HG02870 (cell line): ENCODE results near the gene DPF1.
"Not testable (repeated sequence)": the region's sequence is repeated elsewhere in the genome, so short reads cannot be mapped to it uniquely, and the experiment has no call there.

Source experiments
- ATAC-seq: cut with Tn5 transposase; IDR thresholded peaks from one replicate; pipeline ENCODE4 v1.9.1; 2021; ENCODE audit warnings: mild to moderate bottlenecking, moderate library complexity; ENCODE audit not compliant: unreplicated experiment

The DPF1 gene

GRCh38 chr19:38250821-38251563, 27.0 kb upstream of the DPF1 start:
- no peak for ATAC-seq

- ATAC-seq = no peak
These were observed 26.4 kb upstream of the DPF1 start for GRCh38 chr19:38250428-38250820.

GRCh38 chr19:38248421-38248820, 24.4 kb upstream of the DPF1 start:
- ATAC-seq = no peak

GRCh38 chr19:38247734-38248268, 23.8 kb upstream of the DPF1 start:
- no peak for ATAC-seq

DNA sequence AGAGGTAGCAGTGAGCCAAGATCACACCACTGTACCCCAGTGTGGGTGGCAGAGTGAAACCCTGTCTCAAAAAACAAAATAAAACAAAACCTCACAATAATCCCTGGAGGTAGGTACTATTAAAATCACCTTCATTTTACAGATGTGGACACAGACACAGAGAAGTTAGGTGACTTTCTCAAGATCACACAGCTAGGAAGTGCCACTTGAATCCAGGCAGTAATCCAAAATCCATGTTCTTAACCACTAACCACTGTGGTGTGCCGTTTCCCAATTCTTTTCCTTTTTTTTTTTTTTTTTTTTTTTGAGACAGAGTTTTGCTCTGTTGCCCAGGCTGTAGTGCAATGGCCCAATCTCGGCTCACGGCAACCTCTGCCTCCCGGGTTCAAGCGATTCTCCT, 23.1 kb upstream of the DPF1 start:
- ATAC-seq = no peak

- ATAC-seq = no peak
These were observed 21.9 kb upstream of the DPF1 start for GRCh38 chr19:38245826-38246498.

DNA sequence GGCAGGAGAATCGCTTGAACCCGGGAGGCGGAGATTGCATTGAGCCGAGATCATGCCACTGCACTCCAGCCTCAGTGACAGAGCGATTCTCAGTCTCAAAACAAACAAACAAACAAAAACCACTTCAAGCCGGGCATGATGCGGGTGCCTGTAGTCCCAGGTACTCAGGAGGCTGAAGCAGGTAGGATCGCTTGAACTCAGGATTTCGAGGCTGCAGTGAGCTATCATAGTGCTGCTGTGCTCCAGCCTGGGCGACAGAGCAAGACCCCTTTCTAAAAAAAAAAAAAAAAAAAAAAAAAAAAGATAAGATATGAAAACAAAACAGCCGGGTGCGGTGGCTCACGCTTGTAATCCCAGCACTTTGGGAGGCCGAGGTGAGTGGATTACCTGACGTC, 19.3 kb upstream of the DPF1 start:
- ATAC-seq = no peak

GRCh38 chr19:38239816-38240215, 15.8 kb upstream of the DPF1 start:
- no peak for ATAC-seq

DNA sequence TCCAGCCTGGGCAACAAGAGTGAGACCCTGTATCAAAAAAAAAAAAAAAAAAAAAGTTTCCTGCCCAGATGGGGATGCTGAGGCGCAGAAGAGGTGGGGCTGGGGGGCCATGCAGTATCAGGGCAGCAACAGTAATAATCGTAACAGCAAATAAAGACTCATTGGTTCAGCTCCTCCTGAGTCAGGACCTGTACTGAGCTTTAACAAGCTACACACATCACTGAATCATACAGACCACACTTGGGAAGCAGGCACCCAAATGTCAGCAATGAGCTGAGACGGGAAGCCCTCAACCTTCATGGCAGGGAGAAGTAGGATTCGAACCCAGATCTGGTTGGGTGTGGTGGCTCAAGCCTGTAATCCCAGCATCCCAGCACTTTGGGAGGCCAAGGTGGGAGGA, 10.6 kb upstream of the DPF1 start:
- no peak for ATAC-seq

- ATAC-seq = no peak
These were observed 9.8 kb upstream of the DPF1 start for GRCh38 chr19:38233740-38234251.

- ATAC-seq = no peak
These were observed 7.9 kb upstream of the DPF1 start for GRCh38 chr19:38231918-38232317.

DNA sequence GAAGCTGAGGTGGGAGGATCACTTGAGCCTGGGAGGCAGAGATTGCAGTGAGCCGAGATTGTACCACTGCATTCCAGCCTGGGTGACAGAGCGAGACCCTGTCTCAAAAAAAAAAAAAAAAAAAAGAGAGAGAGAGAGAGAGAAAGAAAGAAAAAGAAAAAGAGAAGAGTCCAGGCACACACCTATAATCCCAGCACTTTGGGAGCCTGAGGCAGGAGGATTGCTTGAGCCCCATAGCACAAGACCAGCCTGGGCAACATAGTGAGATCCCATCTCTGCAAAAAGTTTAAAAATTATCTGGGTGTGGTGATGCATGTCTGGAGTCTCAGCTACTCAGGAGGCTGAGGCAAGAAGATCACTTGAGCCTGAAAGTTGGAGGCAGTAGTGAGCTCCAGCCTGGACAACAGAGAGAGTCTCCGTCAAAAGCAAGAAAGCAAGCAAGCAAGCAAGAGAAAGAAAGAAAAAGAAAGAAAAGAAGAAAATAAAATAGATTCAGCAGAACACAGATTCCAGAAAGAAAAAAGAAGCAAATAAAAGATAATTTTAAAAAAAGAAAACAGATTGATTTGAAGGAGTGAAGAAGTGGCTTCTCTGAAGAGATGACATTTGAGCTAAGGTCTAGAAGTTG, 6.6 kb upstream of the DPF1 start:
- not testable (repeated sequence) for ATAC-seq

DNA sequence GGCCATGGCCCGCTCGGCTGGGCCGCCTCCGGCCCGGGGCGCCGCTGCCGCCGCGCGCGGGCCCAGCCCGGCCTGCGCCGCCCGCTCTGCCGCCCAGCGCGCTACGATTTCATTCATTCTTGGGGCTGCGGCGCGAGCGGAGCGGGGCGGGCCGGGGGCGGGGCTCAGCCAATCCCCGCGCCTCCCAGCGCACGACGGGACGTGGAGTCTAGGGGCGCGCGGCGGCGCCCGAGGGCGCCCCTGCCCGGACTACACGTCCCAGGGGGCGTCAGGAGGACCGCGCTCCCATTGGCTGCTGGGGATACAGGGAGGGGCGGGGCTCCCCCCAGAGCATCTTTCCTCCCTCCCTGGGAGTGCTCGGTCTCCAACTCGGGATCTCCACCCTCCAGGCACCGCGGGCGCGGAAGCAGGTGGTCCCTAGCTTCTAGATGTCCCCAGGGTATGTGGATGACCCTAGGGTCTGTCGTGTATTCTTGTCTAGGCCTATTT, 5.6 kb upstream of the DPF1 start:
- peak; percentile 68 for ATAC-seq

DNA sequence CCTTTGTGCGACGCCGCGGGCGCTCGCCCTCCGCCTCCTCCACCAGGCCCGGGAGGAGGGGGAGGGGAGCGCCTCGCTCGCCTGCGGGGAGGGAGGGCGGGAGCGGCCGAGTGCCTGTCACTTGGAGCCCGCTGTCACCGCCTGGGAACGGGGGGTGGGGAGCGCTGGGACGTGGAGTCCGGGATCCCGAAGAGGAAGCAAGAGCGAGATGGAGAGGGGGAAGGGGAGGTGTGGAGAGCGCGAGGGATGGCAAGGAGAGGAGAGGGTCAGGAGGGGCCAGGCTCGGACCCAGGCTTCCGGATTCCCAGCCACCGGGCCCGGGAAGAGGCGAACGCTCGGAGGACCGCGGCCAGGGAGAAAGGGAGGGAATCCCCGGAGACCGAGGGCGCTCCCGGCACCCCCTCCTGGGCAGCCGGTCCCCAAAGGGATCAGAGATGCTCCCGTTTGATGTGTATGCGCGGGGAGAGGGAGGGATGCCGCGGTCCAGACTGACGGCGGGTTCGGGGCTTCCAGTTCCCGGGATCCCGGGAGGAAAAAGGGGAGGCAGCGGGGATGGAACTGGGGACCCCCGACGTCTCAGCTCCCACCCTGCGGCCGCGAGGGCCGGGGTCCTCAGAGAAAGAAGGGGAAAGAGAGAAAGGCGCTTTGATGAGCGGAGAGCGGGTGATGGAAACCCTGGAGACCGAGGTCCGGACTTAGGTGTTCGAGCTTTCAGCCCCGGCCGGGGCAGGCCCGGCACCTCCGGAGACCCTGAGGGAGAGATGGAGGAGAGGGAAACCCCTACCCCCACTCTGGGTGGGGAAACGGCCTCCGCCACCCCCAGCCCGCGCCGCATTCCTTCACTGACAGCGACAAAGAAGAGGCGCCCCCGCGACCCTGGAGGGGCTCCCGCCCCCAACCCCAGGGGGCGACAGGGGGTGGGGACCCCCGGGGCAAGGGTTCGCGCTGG, 4.7 kb upstream of the DPF1 start:
- ATAC-seq = no peak

DNA sequence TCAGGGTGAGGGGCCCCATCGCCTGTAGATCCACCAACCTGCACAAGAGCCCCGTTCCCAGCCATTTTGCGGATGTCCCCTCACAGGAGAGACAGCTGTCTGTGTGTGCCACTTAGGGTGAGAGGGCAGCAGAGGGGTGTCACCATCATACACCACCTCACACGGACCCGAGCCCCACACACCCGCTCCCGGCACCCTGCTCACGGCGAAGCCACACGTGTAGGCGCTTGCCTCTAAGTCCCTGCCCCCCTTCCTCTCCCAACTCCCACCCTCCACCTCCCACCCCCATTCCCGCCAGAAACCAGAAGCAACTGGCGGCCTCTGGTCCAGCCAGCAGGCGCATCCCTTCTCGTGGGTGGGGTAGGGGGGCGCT, 4.0 kb upstream of the DPF1 start:
- ATAC-seq = no peak

GRCh38 chr19:38227287-38228004, 3.4 kb upstream of the DPF1 start:
- ATAC-seq = no peak

DNA sequence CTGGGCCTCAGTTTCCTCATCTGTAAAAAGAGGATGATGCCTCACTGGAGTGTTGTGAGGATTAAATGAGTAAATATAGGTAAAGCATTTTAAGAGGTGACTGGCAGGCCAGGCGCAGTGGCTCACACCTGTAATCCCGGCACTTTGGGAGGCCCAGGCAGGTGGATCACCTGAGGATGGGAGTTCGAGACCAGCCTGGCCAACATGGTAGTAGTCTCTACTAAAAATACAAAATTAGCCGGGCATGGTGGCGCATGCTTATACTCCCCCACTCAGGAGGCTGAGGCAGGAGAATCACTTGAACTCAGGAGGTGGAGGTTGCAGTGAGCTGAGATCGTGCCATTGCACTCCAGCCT, 819 bp upstream of the DPF1 start:
- not testable (repeated sequence) for ATAC-seq

DNA sequence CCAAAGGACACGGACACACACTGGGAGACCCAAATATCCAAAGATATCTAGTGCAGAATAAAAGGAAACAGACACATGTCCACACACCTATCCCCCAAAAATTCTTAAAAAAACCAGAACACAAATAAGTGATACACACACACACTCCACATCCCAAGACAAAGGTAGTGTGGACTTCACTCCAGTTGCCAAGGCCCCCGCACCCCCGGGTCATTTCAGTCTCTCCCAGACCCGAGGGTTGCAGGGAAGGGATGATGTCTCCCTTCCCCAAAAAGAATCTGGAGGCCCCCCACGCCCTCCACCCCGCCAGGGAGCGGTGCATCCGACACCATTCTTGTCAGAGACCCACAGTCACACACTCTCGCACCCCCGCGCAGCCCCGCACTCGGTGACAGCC, 407 bp downstream of the DPF1 start:
- no peak for ATAC-seq

GRCh38 chr19:38223119-38223523, 901 bp downstream of the DPF1 start:
- no peak for ATAC-seq
